ENCODE data around the gene PTPA. TPM values are rescaled to one million over a fixed set of nuclear protein-coding genes. Genes with fewer than 3 reads are reported as not detected.
A peak's percentile ranks its signal among the peaks of the same experiment; 100 is the strongest.

PTPA gene
- polyA plus RNA-seq, 1 experiment = 140 TPM

- Histone ChIP-seq H3K9me3 (ENCODE audit: control insufficient read depth, insufficient read depth, low read length) (peaks cover 17% of the 10 kb centered on the region), H3K4me3 (ENCODE audit: low read depth, low read length) (no peak overlapping the region), H3K27me3 (ENCODE audit: control insufficient read depth, insufficient read depth, low read length) (no peaks in the 10 kb centered on the region), H3K27ac (ENCODE audit: low read depth, low read length) (peak overlapping the region; percentile 57)
- ChIA-PET POLR2A (interaction anchor here (1.0 kb wide), 1 partner anchor 14 kb away, joined by 4 read pairs; the partner anchor contains the start of gene IER5L), CTCF (interaction anchor here (1.5 to 13.5 kb wide), 2 partner anchors 23 to 32 kb away, joined by 4 to 145 read pairs; no protein-coding TSS in a partner anchor)
- DNase-seq (ENCODE audit: low read depth, low spot score) = no peak
- TF ChIP-seq, protein P1, sequence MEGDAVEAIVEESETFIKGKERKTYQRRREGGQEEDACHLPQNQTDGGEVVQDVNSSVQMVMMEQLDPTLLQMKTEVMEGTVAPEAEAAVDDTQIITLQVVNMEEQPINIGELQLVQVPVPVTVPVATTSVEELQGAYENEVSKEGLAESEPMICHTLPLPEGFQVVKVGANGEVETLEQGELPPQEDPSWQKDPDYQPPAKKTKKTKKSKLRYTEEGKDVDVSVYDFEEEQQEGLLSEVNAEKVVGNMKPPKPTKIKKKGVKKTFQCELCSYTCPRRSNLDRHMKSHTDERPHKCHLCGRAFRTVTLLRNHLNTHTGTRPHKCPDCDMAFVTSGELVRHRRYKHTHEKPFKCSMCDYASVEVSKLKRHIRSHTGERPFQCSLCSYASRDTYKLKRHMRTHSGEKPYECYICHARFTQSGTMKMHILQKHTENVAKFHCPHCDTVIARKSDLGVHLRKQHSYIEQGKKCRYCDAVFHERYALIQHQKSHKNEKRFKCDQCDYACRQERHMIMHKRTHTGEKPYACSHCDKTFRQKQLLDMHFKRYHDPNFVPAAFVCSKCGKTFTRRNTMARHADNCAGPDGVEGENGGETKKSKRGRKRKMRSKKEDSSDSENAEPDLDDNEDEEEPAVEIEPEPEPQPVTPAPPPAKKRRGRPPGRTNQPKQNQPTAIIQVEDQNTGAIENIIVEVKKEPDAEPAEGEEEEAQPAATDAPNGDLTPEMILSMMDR (IDR thresholded peaks at IDR 0.05; ENCODE audit: low read depth, low read length) = no peak
These were observed 52.5 kb downstream of the PTPA start for GRCh38 chr9:129163753-129164152.

- ChIA-PET CTCF (interaction anchor here (1.5 to 13.5 kb wide), 3 partner anchors 10 to 33 kb away, joined by 4 to 145 read pairs (median 16); no protein-coding TSS in a partner anchor), POLR2A (interaction anchor here (0.7 to 1.0 kb wide), 2 partner anchors 14 to 383 kb away, joined by 4 to 5 read pairs; partner anchors contain the start of gene IER5L)
- Histone ChIP-seq H3K27me3 (ENCODE audit: control insufficient read depth, insufficient read depth, low read length) (no peaks in the 10 kb centered on the region), H3K27ac (ENCODE audit: low read depth, low read length) (peak overlapping the region; percentile 57), H3K4me3 (ENCODE audit: low read depth, low read length) (no peak overlapping the region), H3K9me3 (ENCODE audit: control insufficient read depth, insufficient read depth, low read length) (peaks cover 17% of the 10 kb centered on the region)
- no peak for DNase-seq (ENCODE audit: low read depth, low spot score)
- TF ChIP-seq, protein P1 (IDR thresholded peaks at IDR 0.05; ENCODE audit: low read depth, low read length) = no peak
These were observed 53.2 kb downstream of the PTPA start for GRCh38 chr9:129164246-129164930.

DNA sequence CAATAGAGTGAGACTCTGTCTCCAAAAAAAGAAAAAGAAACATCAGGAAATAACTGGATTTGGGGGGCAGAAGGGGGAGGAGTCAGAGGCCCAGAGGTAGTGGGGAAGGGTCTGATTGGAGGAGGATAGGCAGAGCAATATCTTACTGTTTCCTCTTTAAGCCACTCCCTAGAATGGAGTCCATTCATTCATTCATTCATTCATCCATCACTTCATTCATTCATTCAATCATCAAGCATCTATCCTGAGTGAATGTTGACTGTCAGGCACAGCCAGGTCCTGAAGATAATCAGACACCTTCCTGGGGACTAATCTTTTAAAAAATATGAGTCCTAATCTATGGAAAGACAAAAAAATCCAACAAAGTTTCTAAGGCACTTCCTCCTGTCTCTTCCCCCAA, 54.0 kb downstream of the PTPA start:
- POLR2A ChIA-PET = no interaction called here
- TF ChIP-seq, protein P1 (IDR thresholded peaks at IDR 0.05; ENCODE audit: low read depth, low read length) = no peak
- Histone ChIP-seq H3K4me3 (ENCODE audit: low read depth, low read length) (no peak overlapping the region), H3K27ac (ENCODE audit: low read depth, low read length) (no peak overlapping the region), H3K27me3 (ENCODE audit: control insufficient read depth, insufficient read depth, low read length) (no peaks in the 10 kb centered on the region), H3K9me3 (ENCODE audit: control insufficient read depth, insufficient read depth, low read length) (peaks cover 17% of the 10 kb centered on the region)
- DNase-seq (ENCODE audit: low read depth, low spot score) = no peak
- CTCF ChIA-PET = interaction anchor here (1.5 to 13.5 kb wide), 3 partner anchors 9 to 33 kb away, joined by 4 to 145 read pairs (median 16); no protein-coding TSS in a partner anchor

DNA sequence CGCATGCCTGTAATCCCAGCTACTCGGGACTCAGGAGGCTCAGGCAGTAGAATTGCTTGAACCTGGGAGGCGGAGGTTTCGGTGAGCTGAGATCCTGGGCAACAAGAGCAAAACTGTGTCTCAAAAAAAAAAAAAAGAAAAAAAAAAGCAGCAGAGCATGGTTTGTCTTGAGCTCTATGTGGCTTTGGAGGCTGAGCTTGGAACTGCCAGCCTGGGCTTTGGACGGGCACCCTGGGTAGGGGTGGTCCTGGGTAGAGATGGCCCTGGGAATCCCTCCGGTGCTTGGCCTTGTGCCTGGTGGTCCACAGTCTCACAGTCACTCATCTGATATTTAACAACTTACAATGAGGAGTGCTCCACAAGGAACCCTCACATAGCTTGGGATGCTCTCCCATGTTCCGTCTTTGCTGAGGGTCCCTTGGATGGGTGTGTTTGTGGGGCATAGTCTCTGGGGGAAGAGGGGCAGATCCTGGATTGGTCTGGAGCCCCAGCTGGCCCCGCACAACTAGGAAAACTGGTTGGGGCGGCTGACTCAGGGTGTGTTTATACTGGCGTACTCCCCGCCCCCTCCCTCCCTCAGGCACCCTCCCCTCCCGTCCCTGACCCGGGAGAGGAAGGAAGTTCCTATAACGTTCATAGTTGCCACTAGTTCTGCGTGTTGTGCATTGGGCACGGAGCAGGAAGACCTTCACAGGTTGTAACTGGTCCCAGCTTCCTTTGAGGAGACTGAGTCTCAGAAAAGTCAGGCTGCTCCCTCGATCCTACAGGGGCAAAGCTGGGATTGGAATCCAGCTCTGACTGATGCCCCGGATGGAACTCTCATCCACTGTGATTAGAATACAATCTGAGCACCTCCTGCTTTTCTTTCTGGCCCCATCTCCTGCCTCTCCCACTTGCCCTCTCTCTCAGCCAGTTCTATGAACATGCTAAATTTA, 55.7 kb downstream of the PTPA start:
- Histone ChIP-seq H3K27ac (ENCODE audit: low read depth, low read length) (peak overlapping the region; percentile 98), H3K9me3 (ENCODE audit: control insufficient read depth, insufficient read depth, low read length) (peaks cover 7% of the 10 kb centered on the region; the same call in 1 of the 2 replicates), H3K27me3 (ENCODE audit: control insufficient read depth, insufficient read depth, low read length) (no peaks in the 10 kb centered on the region), H3K4me3 (ENCODE audit: low read depth, low read length) (peak overlapping the region; percentile 42)
- no peak for DNase-seq (ENCODE audit: low read depth, low spot score)
- CTCF ChIA-PET = interaction anchor here (0.5 to 13.5 kb wide), 5 partner anchors 26 to 458 kb away, joined by 3 to 145 read pairs (median 3); no protein-coding TSS in a partner anchor
- TF ChIP-seq, protein P1 (IDR thresholded peaks at IDR 0.05; ENCODE audit: low read depth, low read length) = no peak
- POLR2A ChIA-PET = interaction anchor here (0.6 to 3.6 kb wide), 12 partner anchors 9 to 1970 kb away, joined by 3 to 30 read pairs (median 8); partner anchors contain the start of gene IER5L
